RWPE2 (cell line): ENCODE results near the gene HDAC4.

Experiments used
- ATAC-seq: fragments of 200-7000 bp; cut with Tn5 transposase; 3 replicates; pipeline ENCODE4 v1.9.1; 2021; ENCODE audit warnings: low read depth
- DNase-seq: peaks from one replicate; pipeline ENCODE4 v3.0.0-alpha.2; 2020; ENCODE audit warnings: low spot score
- H3K27ac ChIP-seq: fragments of 450-650 bp; 2 replicates; pipeline ENCODE4 v1.5.1; 2017; ENCODE audit warnings: mild to moderate bottlenecking; ENCODE audit not compliant: poor library complexity, severe bottlenecking
- H3K27me3 ChIP-seq: fragments of 250-450 bp; sonication (Bioruptor Pico); 2 replicates; pipeline ENCODE4 v1.5.1; 2021; ENCODE audit warnings: mild to moderate bottlenecking, moderate library complexity; ENCODE audit not compliant: insufficient read depth, poor library complexity, severe bottlenecking
- H3K36me3 ChIP-seq: fragments of 250-450 bp; sonication (Bioruptor Pico); 2 replicates; pipeline ENCODE4 v1.5.1; 2020; ENCODE audit warnings: low read depth, mild to moderate bottlenecking, moderate library complexity
- H3K4me1 ChIP-seq: fragments of 250-450 bp; sonication (Bioruptor Pico); 2 replicates; pipeline ENCODE4 v1.5.1; 2021; ENCODE audit warnings: mild to moderate bottlenecking, moderate library complexity; ENCODE audit not compliant: insufficient read depth, poor library complexity, severe bottlenecking
- H3K4me3 ChIP-seq: fragments of 250-450 bp; sonication (Bioruptor Pico); 2 replicates; pipeline ENCODE4 v1.5.1; 2021; ENCODE audit warnings: mild to moderate bottlenecking, moderate library complexity; ENCODE audit not compliant: severe bottlenecking
- H3K9me3 ChIP-seq: fragments of 250-450 bp; sonication (Bioruptor Pico); 2 replicates; pipeline ENCODE4 v1.5.1; 2021; ENCODE audit warnings: mild to moderate bottlenecking, moderate library complexity; ENCODE audit not compliant: severe bottlenecking
- TF ChIP-seq, protein P1 (sequence below): fragments of 450-650 bp; IDR thresholded peaks from one replicate; pipeline ENCODE4 v1.5.1; 2017; ENCODE audit warnings: mild to moderate bottlenecking, moderate library complexity; ENCODE audit not compliant: poor library complexity, severe bottlenecking

HDAC4 gene

DNA sequence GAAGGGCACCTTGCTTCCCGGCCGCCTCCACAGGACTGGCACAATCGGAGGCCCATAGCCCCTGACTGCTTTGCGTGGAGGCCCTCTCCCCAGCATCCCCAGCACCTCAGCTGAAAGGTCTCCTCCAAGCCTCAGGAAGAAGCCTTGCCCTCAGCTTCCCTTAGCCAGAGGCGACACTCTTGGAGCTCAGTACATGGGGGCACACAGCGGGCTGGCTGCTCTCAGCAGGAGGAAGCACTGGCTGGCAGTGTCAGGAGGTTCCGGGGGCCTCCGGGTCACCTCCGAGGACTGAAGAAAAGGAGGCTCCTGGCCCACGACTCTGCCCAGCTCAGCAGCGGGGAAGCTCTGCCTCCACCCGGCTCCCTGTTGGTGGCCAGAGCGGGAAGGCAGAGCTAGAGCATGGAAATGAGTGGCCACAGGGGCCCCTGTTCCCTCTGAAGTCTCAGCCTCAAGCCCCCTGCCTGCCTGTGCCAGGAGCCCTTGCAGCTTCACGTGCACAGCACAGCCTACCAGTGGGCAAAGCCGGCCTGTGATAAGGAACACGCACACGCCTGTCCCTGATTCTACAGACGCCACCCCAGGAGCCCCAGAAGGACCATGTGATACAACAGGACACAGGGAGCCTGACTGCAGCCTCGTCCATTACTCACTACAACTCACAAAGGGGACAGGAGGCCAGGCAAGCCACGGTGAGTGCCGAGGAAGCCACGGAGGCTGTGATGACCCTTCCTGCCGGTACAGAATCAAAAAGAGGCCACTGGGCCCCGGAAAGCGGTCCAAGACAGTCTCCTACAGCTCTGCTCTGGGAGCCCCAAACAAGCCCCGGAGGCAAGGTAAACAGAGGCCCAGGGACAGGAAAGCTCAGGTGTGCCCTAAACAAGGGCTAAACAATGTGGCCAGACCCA lies 15.5 kb downstream of the HDAC4 start:
- Histone ChIP-seq H3K9me3 (no peaks in the 10 kb centered on the region), H3K4me1 (no peaks in the 10 kb centered on the region), H3K36me3 (no peaks in the 10 kb centered on the region), H3K27me3 (no peaks in the 10 kb centered on the region), H3K27ac (no peak overlapping the region), H3K4me3 (no peak overlapping the region)
- TF ChIP-seq, protein P1, sequence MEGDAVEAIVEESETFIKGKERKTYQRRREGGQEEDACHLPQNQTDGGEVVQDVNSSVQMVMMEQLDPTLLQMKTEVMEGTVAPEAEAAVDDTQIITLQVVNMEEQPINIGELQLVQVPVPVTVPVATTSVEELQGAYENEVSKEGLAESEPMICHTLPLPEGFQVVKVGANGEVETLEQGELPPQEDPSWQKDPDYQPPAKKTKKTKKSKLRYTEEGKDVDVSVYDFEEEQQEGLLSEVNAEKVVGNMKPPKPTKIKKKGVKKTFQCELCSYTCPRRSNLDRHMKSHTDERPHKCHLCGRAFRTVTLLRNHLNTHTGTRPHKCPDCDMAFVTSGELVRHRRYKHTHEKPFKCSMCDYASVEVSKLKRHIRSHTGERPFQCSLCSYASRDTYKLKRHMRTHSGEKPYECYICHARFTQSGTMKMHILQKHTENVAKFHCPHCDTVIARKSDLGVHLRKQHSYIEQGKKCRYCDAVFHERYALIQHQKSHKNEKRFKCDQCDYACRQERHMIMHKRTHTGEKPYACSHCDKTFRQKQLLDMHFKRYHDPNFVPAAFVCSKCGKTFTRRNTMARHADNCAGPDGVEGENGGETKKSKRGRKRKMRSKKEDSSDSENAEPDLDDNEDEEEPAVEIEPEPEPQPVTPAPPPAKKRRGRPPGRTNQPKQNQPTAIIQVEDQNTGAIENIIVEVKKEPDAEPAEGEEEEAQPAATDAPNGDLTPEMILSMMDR = no peak
- DNase-seq (no peak), ATAC-seq (no peak)

DNA sequence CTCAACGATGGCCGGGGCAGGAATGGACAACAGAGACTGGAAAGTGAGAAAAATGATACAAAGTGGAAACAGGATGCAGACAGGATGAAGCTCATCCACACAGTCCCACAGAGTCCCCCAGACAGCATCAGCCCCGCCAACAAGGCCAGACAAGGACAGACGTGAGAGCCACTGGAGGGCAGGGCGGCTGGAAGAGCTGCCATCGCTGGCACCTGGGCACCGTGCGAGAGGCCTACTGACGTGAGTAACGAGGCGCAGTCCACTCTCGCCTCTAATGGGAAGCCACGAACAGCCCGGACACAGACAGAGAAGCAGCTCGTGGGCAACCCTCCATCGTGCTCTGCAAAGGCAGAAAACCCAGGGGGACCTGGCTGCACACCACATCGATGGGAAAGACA lies 17.1 kb downstream of the HDAC4 start:
- Histone ChIP-seq H3K27me3 (no peaks in the 10 kb centered on the region), H3K27ac (no peak overlapping the region), H3K4me3 (no peak overlapping the region), H3K36me3 (no peaks in the 10 kb centered on the region), H3K9me3 (no peaks in the 10 kb centered on the region), H3K4me1 (no peaks in the 10 kb centered on the region)
- TF ChIP-seq, protein P1 = no peak
- DNase-seq (no peak), ATAC-seq (no peak)

DNA sequence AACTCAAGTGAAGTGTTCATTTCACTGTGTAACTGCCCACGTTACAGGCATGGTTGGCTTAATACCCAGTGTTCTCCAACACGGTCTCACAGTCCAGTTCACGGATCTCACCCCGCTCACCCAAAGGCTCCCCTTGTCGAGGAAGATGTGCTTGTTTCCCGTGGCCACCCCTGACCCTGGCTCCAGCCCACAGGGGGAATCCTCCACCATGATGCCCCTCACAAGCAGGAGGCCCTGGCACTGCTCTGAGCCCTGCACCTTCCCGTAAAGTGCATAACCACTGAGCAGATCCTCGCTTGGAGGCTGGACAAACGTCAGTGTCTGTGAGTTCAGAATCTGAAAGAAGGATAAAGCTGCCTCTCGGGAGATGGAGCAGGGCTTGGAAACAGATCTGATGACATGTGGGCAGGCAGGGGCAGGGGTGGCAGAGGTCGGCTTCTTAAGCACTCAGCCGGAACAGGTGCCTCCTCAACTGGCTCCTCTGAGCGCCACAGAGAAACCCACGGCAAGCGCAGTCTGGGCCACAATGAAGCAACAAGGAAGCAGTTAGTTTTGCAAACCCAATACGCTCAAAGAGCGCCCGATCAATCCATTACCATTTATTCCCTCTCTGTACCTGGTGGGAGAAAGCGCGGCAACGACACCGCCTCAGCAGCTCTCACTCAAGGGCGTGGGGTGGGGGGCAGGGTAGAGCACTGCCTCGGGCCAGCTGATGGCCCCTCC lies 17.6 kb downstream of the HDAC4 start:
- H3K27ac ChIP-seq = no peak overlapping the region
- H3K4me3 ChIP-seq = no peak overlapping the region
- H3K27me3 ChIP-seq = no peaks in the 10 kb centered on the region
- TF ChIP-seq, protein P1 = no peak
- DNase-seq (no peak), ATAC-seq (no peak)
- no peaks in the 10 kb centered on the region for H3K36me3 ChIP-seq
- H3K9me3 ChIP-seq = no peaks in the 10 kb centered on the region
- H3K4me1 ChIP-seq = no peaks in the 10 kb centered on the region

DNA sequence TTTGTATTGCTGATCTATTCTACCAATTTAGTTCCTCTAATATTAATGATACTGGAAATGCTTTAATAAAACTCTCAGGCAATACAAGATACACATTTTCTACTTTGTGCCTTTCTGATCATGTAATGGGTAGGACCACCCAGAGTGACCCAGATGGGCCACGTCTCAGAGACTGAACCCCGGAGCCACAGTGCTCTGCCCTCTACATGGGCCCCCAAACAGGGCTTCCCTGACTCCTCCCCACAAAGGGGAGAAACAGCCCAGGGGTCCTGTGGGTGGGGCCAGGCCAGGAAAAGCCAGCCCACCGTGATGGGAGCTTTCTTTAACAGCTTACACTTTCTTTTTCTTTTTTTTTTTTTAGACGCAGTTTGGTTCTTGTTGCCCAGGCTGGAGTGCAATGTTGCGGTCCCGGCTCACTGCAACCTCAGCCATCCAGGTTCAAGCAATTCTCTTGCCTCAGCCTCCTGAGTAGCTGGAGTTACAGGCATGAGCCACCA lies 18.4 kb downstream of the HDAC4 start:
- ATAC-seq (no peak), DNase-seq (no peak)
- Histone ChIP-seq H3K36me3 (no peaks in the 10 kb centered on the region), H3K4me3 (no peak overlapping the region), H3K27me3 (no peaks in the 10 kb centered on the region), H3K9me3 (no peaks in the 10 kb centered on the region), H3K4me1 (no peaks in the 10 kb centered on the region), H3K27ac (no peak overlapping the region)
- TF ChIP-seq, protein P1 = no peak
